CD14-positive monocyte (primary cell): ENCODE measurements around the gene SEC24D. TPM values are rescaled to one million over a fixed set of nuclear protein-coding genes. Genes with fewer than 3 reads are reported as not detected.

Experiments
- DNase-seq, 3 donors: peaks; one replicate each; pipeline ENCODE4 v3.0.0-alpha.2; 2011 to 2022
- H2AFZ ChIP-seq: 2 replicates; pipeline ENCODE4 v1.6.0; 2012; ENCODE audit warnings: mild to moderate bottlenecking, low read depth, low read length, inconsistent platforms; ENCODE audit not compliant: insufficient read depth, poor library complexity, severe bottlenecking
- H3K27ac ChIP-seq, 2 donors: 1 replicate in 1 of 2; 2 replicates in 1 of 2; pipeline ENCODE4 v1.5.1; 2012 to 2013; ENCODE audit warnings: low read length in 2 of 2, control low read depth in 1 of 2, inconsistent platforms in 1 of 2, low read depth in 1 of 2, mild to moderate bottlenecking in 1 of 2
- H3K27me3 ChIP-seq, 2 donors: one replicate each; pipeline versions ENCODE4 v1.6.0 to v1.6.1; 2011 to 2013; ENCODE audit warnings: low read length in 2 of 2; ENCODE audit not compliant: control insufficient read depth in 2 of 2, insufficient read depth in 2 of 2
- H3K36me3 ChIP-seq, 2 donors: replicated peaks in 1 of 2; 1 replicate in 1 of 2; 2 replicates in 1 of 2; pipeline versions ENCODE4 v1.5.1 to v1.6.1; 2012 to 2013; ENCODE audit warnings: low read length in 2 of 2, control low read depth in 1 of 2, inconsistent platforms in 1 of 2, mild to moderate bottlenecking in 1 of 2; ENCODE audit not compliant: insufficient read depth in 2 of 2, control insufficient read depth in 1 of 2
- H3K4me1 ChIP-seq, 2 donors: 1 replicate in 1 of 2; 2 replicates in 1 of 2; pipeline versions ENCODE4 v1.5.1 to v1.6.1; 2012 to 2013; ENCODE audit warnings: low read length in 2 of 2, control low read depth in 1 of 2, inconsistent platforms in 1 of 2, mild to moderate bottlenecking in 1 of 2, moderate library complexity in 1 of 2; ENCODE audit not compliant: insufficient read depth in 2 of 2, control insufficient read depth in 1 of 2
- H3K4me2 ChIP-seq: replicated peaks from 2 replicates; pipeline ENCODE3; 2012; ENCODE audit warnings: low read length, moderate library complexity, mild to moderate bottlenecking; ENCODE audit not compliant: poor library complexity, severe bottlenecking; ENCODE audit errors: extremely low read depth
- H3K4me3 ChIP-seq, 3 experiments: fragments of 200-600 bp in 1 of 3; sonication (generic) in 1 of 3; replicated peaks in 1 of 3; 1 replicate in 2 of 3; 2 replicates in 1 of 3; pipeline ENCODE4 v1.5.1; 2011 to 2013; ENCODE audit warnings: low read length in 3 of 3, mild to moderate bottlenecking in 3 of 3, control low read depth in 2 of 3, low read depth in 2 of 3, inconsistent platforms in 1 of 3, moderate library complexity in 1 of 3
- H3K79me2 ChIP-seq: 2 replicates; pipeline ENCODE4 v1.6.0; 2012; ENCODE audit warnings: mild to moderate bottlenecking, control low read depth, inconsistent platforms, low read length, moderate library complexity; ENCODE audit not compliant: insufficient read depth
- H3K9ac ChIP-seq: 2 replicates; pipeline ENCODE4 v1.6.0; 2017; ENCODE audit warnings: low read length, mild to moderate bottlenecking; ENCODE audit not compliant: insufficient read depth, poor library complexity, severe bottlenecking
- H3K9me3 ChIP-seq, 2 donors: replicated peaks in 1 of 2; 1 replicate in 1 of 2; 2 replicates in 1 of 2; pipeline versions ENCODE4 v1.5.1 to v1.6.1; 2012 to 2013; ENCODE audit warnings: low read length in 2 of 2, control low read depth in 1 of 2; ENCODE audit not compliant: control insufficient read depth in 1 of 2, insufficient read depth in 1 of 2
- H4K20me1 ChIP-seq: 2 replicates; pipeline ENCODE4 v1.6.0; 2012; ENCODE audit warnings: mild to moderate bottlenecking, low read length, control low read depth, moderate library complexity; ENCODE audit not compliant: insufficient read depth
- H3K27ac Mint-ChIP-seq, 7 donors: one replicate each; pipeline ENCODE4 v1.8.0; 2020; ENCODE audit warnings: mild to moderate bottlenecking in 7 of 7, mixed read lengths in 7 of 7, moderate library complexity in 6 of 7, inconsistent platforms in 2 of 7
- H3K27me3 Mint-ChIP-seq, 3 donors: one replicate each; pipeline ENCODE4 v1.8.0; 2021 to 2022; ENCODE audit warnings: low read depth in 3 of 3, mild to moderate bottlenecking in 3 of 3, mixed read lengths in 3 of 3, moderate library complexity in 3 of 3, inconsistent platforms in 1 of 3
- H3K36me3 Mint-ChIP-seq, 2 donors: one replicate each; pipeline ENCODE4 v1.8.0; 2020; ENCODE audit warnings: mixed read lengths in 2 of 2, inconsistent platforms in 1 of 2, mild to moderate bottlenecking in 1 of 2
- H3K4me1 Mint-ChIP-seq: one replicate; pipeline ENCODE4 v1.8.0; 2020; ENCODE audit warnings: mild to moderate bottlenecking, mixed read lengths
- H3K4me3 Mint-ChIP-seq, 2 donors: one replicate each; pipeline ENCODE4 v1.8.0; 2020; ENCODE audit warnings: mild to moderate bottlenecking in 2 of 2, mixed read lengths in 2 of 2, moderate library complexity in 1 of 2
- H3K9me3 Mint-ChIP-seq, 7 donors: one replicate each; pipeline ENCODE4 v1.8.0; 2020 to 2022; ENCODE audit warnings: mixed read lengths in 7 of 7, mild to moderate bottlenecking in 6 of 7, moderate library complexity in 6 of 7, inconsistent platforms in 2 of 7
- WGBS: methylation state at CpG from one replicate; pipeline ENCODE4 v1.1.5; 2013; ENCODE audit warnings: missing lambda C conversion rate; ENCODE audit not compliant: insufficient coverage; 5-methylcytosine and 5-hydroxymethylcytosine counted together
- intact Hi-C, 2 donors: fragments of 100-400 bp; cut with micrococcal nuclease; formaldehyde crosslinking; loops; one replicate each; pipeline versions ENCODE4 v1.15.0 to v1.15.1; 2023
- polyA plus RNA-seq, 3 donors: library from polyadenylated mRNA; depleted of rRNA in 1 of 3; unstranded in 2 of 3; stranded (reverse) in 1 of 3; fragments of 300-500 nt in 2 of 3; fragments of >200 nt in 1 of 3; fragmentation: Illumina TruSeq in 2 of 3; gene quantifications; 1 replicate in 2 of 3; 2 replicates in 1 of 3; pipeline ENCODE4 v1.2.3, GENCODE V29; 2012 to 2021
- TF ChIP-seq, protein P1 (sequence below): fragments of 200-600 bp; IDR thresholded peaks from one replicate; pipeline ENCODE4 v1.8.0; 2022; ENCODE audit warnings: antibody characterized with exemption, mild to moderate bottlenecking

SEC24D gene
- polyA plus RNA-seq, 3 donors = 16.8 to 31.3 (median 22.6) TPM

DNA sequence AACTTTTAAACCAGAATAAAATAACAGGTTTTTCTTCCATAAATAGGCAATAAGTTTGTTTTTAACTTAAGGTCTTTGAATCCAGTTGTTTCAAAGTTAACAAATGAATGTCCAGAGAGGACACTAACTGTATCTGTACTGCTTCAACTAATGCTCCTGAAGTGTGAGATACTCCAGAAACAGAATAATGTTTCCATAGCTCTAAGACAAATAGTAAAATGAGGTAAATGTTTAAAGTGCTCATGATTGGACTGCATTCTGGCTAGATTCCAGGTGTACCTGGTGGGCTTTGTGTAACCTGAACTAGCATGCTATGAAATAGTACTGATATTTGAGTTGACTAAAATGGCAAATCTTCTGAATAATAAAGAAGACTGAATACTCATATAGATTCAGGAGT is 99.0 kb downstream of the SEC24D start:
- Histone ChIP-seq H2AFZ (no peak overlapping the region), H3K36me3 (peaks cover 81 to 97% of the 10 kb centered on the region in 2 donors), H4K20me1 (no peaks in the 10 kb centered on the region), H3K4me3 (no peak overlapping the region), H3K27me3 (no peaks in the 10 kb centered on the region), H3K4me1 (no peaks in the 10 kb centered on the region), H3K27ac (no peak overlapping the region), H3K9ac (no peak overlapping the region), H3K9me3 (no peaks in the 10 kb centered on the region), H3K79me2 (no peaks in the 10 kb centered on the region), H3K4me2 (no peak overlapping the region)
- Mint-ChIP-seq H3K27ac (no peak overlapping the region), H3K4me1 (no peaks in the 10 kb centered on the region), H3K36me3 (peaks cover 75 to 90% of the 10 kb centered on the region in 2 donors), H3K9me3 (no peaks in the 10 kb centered on the region), H3K4me3 (no peak overlapping the region), H3K27me3 (no peaks in the 10 kb centered on the region)
- TF ChIP-seq, protein P1, sequence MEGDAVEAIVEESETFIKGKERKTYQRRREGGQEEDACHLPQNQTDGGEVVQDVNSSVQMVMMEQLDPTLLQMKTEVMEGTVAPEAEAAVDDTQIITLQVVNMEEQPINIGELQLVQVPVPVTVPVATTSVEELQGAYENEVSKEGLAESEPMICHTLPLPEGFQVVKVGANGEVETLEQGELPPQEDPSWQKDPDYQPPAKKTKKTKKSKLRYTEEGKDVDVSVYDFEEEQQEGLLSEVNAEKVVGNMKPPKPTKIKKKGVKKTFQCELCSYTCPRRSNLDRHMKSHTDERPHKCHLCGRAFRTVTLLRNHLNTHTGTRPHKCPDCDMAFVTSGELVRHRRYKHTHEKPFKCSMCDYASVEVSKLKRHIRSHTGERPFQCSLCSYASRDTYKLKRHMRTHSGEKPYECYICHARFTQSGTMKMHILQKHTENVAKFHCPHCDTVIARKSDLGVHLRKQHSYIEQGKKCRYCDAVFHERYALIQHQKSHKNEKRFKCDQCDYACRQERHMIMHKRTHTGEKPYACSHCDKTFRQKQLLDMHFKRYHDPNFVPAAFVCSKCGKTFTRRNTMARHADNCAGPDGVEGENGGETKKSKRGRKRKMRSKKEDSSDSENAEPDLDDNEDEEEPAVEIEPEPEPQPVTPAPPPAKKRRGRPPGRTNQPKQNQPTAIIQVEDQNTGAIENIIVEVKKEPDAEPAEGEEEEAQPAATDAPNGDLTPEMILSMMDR = no peak
- DNase-seq = no peak
- intact Hi-C loops = no loop called here

DNA sequence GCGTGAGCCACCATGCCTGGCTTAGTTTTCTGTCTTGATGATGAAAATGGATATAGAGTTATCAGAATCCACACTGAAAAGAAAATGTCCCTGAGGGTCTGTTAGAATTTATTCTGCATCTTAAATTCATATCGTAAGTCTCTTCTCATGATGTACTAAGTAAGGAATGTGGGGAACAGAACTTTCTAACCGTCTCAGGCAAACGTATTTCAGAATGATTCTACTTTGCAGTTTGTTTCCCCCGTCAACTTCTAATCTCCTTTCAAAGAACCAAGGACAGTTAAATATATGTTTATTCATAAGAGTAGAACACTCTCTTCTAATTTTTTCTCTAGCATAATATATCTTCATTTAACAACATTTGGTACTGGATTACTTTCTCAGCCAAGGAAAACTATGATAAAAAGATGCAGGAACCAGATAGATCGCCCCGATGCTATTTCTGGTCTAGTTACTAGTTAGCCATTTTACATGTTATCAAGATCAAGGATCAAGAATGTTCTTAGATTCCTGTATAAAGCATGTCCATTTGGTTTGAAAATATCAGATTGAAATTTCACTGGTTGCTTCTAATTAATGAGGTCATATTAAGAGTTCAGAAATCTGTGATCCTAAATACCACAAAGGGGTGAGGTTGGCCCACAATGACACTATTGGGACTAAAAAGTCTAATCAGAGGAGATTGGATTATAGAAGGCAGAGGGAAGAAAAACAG is 101.3 kb downstream of the SEC24D start:
- TF ChIP-seq, protein P1 = no peak
- WGBS = no CpG with 5 or more reads among the region's 7 CpGs
- Histone ChIP-seq H3K4me3 (no peak overlapping the region), H3K27ac (no peak overlapping the region), H2AFZ (no peak overlapping the region), H3K4me2 (no peak overlapping the region), H3K79me2 (no peaks in the 10 kb centered on the region), H4K20me1 (no peaks in the 10 kb centered on the region), H3K9ac (no peak overlapping the region), H3K4me1 (no peaks in the 10 kb centered on the region), H3K27me3 (no peaks in the 10 kb centered on the region), H3K9me3 (no peaks in the 10 kb centered on the region), H3K36me3 (peaks cover 90 to 100% of the 10 kb centered on the region in 2 donors)
- peak overlapping the region in 3 of 7 donors; percentile 15 to 36 (median 24) for H3K27ac Mint-ChIP-seq
- DNase-seq = no peak
- no peaks in the 10 kb centered on the region for H3K27me3 Mint-ChIP-seq
- no peaks in the 10 kb centered on the region for H3K4me1 Mint-ChIP-seq
- H3K9me3 Mint-ChIP-seq = no peaks in the 10 kb centered on the region
- intact Hi-C loops = no loop called here
- H3K36me3 Mint-ChIP-seq = peaks cover 78 to 96% of the 10 kb centered on the region in 2 donors
- no peak overlapping the region for H3K4me3 Mint-ChIP-seq
